Inflammatory macrophage (primary cell): ENCODE measurements around the gene PLEKHF1.

Experiments used
- DNase-seq, 2 donors: peaks; one replicate each; pipeline ENCODE4 v3.0.0-alpha.2; 2020 to 2022

The PLEKHF1 gene

DNA sequence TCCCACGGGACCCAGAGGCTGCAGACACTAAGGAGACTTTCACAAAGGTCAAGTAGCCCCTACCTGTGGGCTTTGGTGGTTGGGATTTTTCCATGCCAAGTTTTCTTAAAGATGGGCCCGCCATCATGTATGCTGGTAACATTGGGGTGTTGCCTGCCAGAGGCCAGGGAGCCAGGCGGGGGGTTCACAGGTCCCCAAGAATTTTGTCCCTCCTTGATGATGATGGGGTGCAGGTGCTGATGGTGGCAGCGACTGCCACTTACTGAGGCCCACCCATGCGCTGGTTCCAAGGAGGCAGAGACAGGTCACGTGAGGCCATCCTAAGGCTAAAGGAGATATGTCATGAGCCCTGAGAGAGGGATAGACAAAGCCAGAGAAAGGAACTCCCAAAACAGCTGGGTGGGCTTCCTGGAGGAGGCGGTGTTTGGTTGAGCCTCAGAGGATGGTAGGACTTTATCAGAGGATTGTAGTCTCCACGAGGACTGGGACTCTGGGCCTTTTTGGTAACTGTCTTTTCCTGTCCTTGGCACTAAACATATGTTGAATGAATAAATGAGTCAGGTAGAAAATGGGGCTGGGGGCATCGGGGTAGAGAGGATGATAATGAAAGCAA is 14.4 kb downstream of the PLEKHF1 start:
- DNase-seq = no peak

DNA sequence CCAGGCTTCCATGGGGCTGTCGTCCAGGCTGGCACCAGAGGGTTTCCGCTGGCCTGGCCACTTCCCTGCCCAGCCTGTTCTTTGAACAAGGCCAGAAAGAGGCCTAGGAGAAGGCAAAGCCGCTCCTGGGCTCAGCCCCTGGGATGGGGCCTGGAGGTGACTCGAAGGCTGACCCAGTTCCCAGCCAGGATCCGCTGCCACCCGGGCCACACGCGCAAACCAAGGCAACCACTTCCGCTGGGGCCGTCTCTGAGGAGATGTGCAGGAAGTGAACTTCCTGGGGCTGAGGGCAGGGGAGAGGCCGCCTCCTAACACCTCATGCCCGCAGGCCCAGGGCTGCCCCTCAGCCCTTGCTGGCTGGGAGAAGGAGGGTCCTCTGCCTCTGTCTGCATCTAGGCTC is 15.2 kb downstream of the PLEKHF1 start:
- DNase-seq = peak; percentile 37 to 57

- DNase-seq = no peak
Measured at GRCh38 chr19:29680937-29681336, 15.7 kb downstream of the PLEKHF1 start.

GRCh38 chr19:29681422-29682235 is 16.4 kb downstream of the PLEKHF1 start:
- DNase-seq = no peak

GRCh38 chr19:29682236-29682895 is 17.1 kb downstream of the PLEKHF1 start:
- DNase-seq = no peak

DNA sequence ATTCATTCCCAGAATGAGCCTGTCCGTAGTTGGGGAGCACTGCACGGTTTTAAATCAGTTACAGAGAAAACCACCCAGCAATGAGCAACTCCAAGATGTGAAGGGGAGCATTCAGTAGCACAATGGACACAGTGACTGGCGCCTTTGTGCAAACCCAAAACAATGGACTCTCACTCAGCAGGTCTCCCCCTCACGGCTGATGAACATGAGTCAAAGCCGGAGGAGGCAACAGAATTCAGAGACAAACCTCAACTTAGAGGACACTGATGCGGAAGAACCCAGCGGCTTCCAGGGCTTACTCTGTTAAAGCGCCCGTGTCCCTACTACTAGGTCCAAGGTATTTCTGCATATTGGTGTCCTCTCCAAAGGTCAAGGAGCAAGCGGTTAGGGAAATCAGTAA is 17.7 kb downstream of the PLEKHF1 start:
- DNase-seq = peak in 1 of 2 donors; percentile 23

DNA sequence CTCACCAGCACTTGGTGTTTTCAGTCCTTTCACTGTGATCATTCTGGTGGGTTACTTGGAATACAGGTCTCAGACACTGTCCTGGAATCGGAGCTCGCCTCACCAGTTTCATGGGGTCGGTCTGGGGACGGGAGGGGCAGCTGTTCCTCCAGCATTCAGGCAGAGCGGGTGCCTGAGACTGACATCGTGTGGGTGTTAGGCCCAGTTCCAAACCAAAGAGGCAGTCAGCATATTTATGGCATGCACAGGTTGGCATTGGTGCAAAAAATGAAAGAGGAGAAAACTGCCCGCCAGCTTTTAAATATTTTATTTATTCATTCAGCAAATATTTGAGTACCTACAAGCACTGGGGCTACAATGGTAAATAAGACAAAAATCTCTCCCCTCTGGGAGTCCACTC is 20.1 kb downstream of the PLEKHF1 start:
- DNase-seq = no peak

GRCh38 chr19:29686285-29686805 is 21.1 kb downstream of the PLEKHF1 start:
- DNase-seq = no peak

- DNase-seq = peak; percentile 74 to 86
Measured at GRCh38 chr19:29687244-29687896, 22.1 kb downstream of the PLEKHF1 start.

GRCh38 chr19:29687897-29688728 is 22.9 kb downstream of the PLEKHF1 start:
- DNase-seq = no peak

- peak; percentile 62 to 71 for DNase-seq
Measured at GRCh38 chr19:29690842-29691241, 25.6 kb downstream of the PLEKHF1 start.

DNA sequence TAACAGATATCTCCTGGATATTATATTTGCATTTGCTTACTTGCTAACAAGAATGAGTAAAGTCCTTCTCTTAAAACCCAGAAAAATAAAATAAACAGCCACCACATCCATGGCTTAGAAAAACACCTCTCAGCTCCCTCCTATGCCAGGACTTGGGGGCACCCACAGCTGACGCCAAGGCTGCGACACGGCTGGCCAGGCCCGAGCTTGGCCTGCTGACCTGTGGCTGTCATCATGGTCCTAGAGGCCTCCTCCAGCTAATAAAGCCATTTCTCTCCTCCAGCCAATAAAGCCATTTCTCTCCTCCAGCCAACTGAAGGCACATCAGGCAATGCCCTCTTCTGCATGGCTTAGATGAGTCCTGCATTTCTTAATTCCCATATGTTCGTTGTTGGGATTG is 28.9 kb downstream of the PLEKHF1 start:
- no peak for DNase-seq

- peak; percentile 90 to 91 for DNase-seq
Measured at GRCh38 chr19:29694669-29695627, 29.7 kb downstream of the PLEKHF1 start.

- no peak for DNase-seq
Measured at GRCh38 chr19:29695765-29696564, 30.7 kb downstream of the PLEKHF1 start.

DNA sequence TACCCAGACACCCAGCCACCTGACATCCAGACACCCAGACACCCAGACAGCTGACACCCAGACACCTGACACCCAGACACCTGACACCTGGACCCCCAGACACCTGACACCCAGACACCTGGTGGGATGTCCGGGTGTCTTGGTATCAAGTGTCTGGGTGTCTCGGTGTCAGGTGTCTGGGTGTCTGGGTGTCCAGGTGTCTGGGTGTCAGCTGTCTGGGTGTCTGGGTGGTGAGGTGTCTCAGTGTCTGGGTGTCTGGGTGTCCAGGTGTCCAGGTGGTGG is 31.2 kb downstream of the PLEKHF1 start:
- DNase-seq = no peak

DNA sequence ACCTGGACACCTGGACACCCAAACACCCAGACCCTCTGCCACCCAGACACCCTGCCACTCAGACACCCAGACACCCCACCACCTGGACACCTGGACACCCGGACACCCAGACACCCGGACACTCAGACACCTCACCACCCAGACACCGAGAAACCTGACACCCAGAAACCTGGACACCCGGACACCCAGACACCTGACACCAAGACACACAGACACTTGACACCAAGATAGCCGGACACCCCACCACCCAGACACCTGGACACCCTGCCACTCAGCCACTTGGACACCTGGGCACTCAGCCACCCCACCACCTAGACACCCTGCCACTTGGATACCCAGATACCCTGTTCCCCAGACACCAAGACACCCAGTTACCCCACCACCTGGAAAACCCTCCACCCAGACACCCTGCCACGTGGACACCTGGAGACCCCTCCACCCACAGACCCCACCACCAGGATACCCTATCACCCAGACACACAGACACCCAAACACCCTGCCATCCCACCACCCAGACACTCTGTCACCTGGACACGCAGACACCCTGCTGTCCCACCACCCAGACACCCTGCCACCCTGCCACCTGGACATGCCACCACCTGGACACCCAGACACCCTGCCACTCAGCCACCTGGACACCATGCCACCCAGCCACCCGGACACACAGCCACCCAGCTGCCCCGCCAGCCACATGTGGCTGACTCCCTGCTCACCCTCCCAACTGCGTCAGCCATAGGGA is 32.4 kb downstream of the PLEKHF1 start:
- no peak for DNase-seq

DNA sequence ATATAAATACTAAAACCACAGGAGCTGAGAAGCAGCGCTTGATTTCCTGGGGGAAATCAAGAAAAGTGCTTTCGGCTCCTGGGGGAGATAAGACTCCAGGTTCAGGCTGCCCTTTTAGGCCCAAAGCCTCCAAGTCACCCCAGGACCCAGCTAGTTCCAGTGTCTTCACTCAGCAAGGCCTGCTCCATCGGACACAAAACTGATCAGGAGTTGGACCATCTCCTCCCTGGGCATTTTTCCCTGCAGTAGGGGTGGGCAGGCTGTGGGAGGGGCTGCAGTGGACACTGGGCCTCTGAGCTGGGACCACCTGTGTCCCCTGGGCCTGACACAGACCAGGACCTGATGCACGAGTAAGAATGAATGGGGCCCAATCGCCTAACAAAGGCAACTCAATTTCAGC is 34.6 kb downstream of the PLEKHF1 start:
- no peak for DNase-seq

DNA sequence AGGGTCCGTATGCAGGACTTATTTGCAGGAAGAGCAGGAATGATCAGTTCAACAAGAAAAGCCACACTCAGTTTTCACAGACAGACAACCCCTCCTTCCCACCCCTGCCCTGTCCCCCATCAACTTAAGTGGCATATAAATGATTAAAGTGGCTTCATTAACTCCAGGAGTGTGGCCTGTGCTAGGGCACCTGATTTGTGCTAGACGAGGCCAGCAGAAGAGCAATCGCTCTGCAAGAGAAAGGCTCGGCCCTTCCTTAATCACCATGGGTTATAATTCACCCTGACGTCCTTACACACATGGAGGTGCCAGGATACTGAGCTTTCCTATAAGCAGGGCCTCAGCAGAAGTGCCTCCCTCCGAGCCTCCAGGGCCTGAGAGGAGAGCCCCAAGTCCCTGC is 35.2 kb downstream of the PLEKHF1 start:
- DNase-seq = no peak

GRCh38 chr19:29702161-29702962 is 37.1 kb downstream of the PLEKHF1 start:
- no peak for DNase-seq
